ENCODE results near the gene KIAA0513. TPM values are rescaled to one million over a fixed set of nuclear protein-coding genes. Genes with fewer than 3 reads are reported as not detected.

KIAA0513 gene
- total and polyA plus RNA-seq, 2 of the 13 experiments (the other 11 are each of a cell fraction or from before 2014, with no cell fraction given) = 1.8 TPM

- TF ChIP-seq SAP130 (CRISPR knock-in tag; IDR thresholded peaks at IDR 0.05; ENCODE audit: low read depth) = 0 out of 2 replicates have a peak, but pooled peaks have one; percentile 20
- TF ChIP-seq ZBTB3 (CRISPR knock-in tag; IDR thresholded peaks at IDR 0.05; ENCODE audit: borderline replicate concordance, low read depth) = no peak
- peak; percentile 47; the same call in 1 of the 2 replicates for TF ChIP-seq GLI4 (CRISPR knock-in tag; IDR thresholded peaks at IDR 0.05; ENCODE audit: borderline replicate concordance)
- peak; percentile 44; the same call in 1 of the 2 replicates for TF ChIP-seq TGIF2 (CRISPR knock-in tag; IDR thresholded peaks at IDR 0.05)
- TF ChIP-seq HOXA5 (CRISPR knock-in tag; IDR thresholded peaks at IDR 0.05) = no peak
- TF ChIP-seq ARID2 (CRISPR knock-in tag; IDR thresholded peaks at IDR 0.05; ENCODE audit: borderline replicate concordance) = 0 out of 2 replicates have a peak, but pooled peaks have one; percentile 55
- TF ChIP-seq ZC3H13 (CRISPR knock-in tag; IDR thresholded peaks at IDR 0.05) = 0 out of 2 replicates have a peak, but pooled peaks have one; percentile 24
- 0 out of 2 replicates have a peak, but pooled peaks have one; percentile 18 for TF ChIP-seq ZNF589 (CRISPR knock-in tag; conservative IDR thresholded peaks at IDR 0.05)
- 0 out of 2 replicates have a peak, but pooled peaks have one; percentile 3 for TF ChIP-seq CENPT (CRISPR knock-in tag; IDR thresholded peaks at IDR 0.05; ENCODE audit: low read depth)
- 0 out of 2 replicates have a peak, but pooled peaks have one; percentile 65 for TF ChIP-seq SSRP1 (CRISPR knock-in tag; IDR thresholded peaks at IDR 0.05)
- TF ChIP-seq ZNF781 (CRISPR knock-in tag; IDR thresholded peaks at IDR 0.05; ENCODE audit: borderline replicate concordance, not compliant biosample characterization) = no peak
- 0 out of 2 replicates have a peak, but pooled peaks have one; percentile 6 for TF ChIP-seq NR2F6 (IDR thresholded peaks at IDR 0.05)
- TF ChIP-seq NR2F6 (CRISPR knock-in tag; IDR thresholded peaks at IDR 0.05) = no peak
- no peak for TF ChIP-seq GABPA (IDR thresholded peaks at IDR 0.05; ENCODE audit: low read depth, low read length)
- TF ChIP-seq GABPA (CRISPR knock-in tag; IDR thresholded peaks at IDR 0.05; ENCODE audit: low read depth) = 0 out of 2 replicates have a peak, but pooled peaks have one; percentile 31
- 0 out of 2 replicates have a peak, but pooled peaks have one; percentile 18 for TF ChIP-seq MYPOP (CRISPR knock-in tag; IDR thresholded peaks at IDR 0.05)
- peak; percentile 21; the same call in 1 of the 2 replicates for TF ChIP-seq HBP1 (CRISPR knock-in tag; IDR thresholded peaks at IDR 0.05; ENCODE audit: low read depth)
- TF ChIP-seq CREB1 (IDR thresholded peaks at IDR 0.05) = no peak
- TF ChIP-seq CREB1 (CRISPR knock-in tag; IDR thresholded peaks at IDR 0.05) = peak; percentile 37; the same call in 1 of the 2 replicates
- peak; percentile 18; the same call in 1 of the 2 replicates for TF ChIP-seq ZNF446 (CRISPR knock-in tag; IDR thresholded peaks at IDR 0.05)
- peak; percentile 0 for TF ChIP-seq ASH2L (IDR thresholded peaks at IDR 0.05; ENCODE audit: insufficient read length, low read depth, low read length)
- no peak for TF ChIP-seq ZNF501 (CRISPR knock-in tag; IDR thresholded peaks at IDR 0.05)
- TF ChIP-seq CREM (IDR thresholded peaks at IDR 0.05) = peak; percentile 22; the same call in 1 of the 2 replicates
- TF ChIP-seq CREM (CRISPR knock-in tag; IDR thresholded peaks at IDR 0.05) = no peak
- no peak for TF ChIP-seq ZNF574 (CRISPR knock-in tag; IDR thresholded peaks at IDR 0.05)
- peak; percentile 58; the same call in 1 of the 2 replicates for TF ChIP-seq MTERF4 (CRISPR knock-in tag; IDR thresholded peaks at IDR 0.05)
Measured at GRCh38 chr16:85010446-85010930, 17.1 kb upstream of the KIAA0513 start (continued).

Data from HepG2 (cell line).